ENCODE measurements around the gene P4HTM.

DNA sequence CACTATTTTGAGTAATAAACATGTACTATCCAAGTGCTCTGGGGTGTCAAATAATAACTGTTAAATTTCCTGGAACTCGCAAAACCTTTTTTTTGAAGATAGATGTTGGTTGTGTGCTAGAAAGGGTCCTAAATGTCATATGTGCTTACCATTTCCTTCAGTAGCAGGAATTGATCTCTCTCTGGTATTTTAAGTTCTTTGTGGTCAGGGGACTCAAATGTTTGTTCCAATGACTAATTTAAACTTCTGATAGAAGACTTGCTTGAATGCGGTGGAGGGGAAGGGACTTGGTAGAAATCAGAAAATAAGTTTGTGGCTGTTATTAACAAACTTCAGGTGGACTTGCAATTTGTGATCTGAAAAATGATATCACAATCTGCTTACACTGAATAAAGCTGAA lies 44.6 kb upstream of the P4HTM start:
- no peak for TF ChIP-seq EGR1 (IDR thresholded peaks at IDR 0.05; ENCODE audit: borderline replicate concordance, low read depth, low read length)
- TF ChIP-seq, protein P1, sequence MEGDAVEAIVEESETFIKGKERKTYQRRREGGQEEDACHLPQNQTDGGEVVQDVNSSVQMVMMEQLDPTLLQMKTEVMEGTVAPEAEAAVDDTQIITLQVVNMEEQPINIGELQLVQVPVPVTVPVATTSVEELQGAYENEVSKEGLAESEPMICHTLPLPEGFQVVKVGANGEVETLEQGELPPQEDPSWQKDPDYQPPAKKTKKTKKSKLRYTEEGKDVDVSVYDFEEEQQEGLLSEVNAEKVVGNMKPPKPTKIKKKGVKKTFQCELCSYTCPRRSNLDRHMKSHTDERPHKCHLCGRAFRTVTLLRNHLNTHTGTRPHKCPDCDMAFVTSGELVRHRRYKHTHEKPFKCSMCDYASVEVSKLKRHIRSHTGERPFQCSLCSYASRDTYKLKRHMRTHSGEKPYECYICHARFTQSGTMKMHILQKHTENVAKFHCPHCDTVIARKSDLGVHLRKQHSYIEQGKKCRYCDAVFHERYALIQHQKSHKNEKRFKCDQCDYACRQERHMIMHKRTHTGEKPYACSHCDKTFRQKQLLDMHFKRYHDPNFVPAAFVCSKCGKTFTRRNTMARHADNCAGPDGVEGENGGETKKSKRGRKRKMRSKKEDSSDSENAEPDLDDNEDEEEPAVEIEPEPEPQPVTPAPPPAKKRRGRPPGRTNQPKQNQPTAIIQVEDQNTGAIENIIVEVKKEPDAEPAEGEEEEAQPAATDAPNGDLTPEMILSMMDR (IDR thresholded peaks at IDR 0.05; ENCODE audit: control extremely low read depth in 1 of 3, insufficient read depth in 1 of 3, low read depth in 1 of 3, low read length in 3 of 3): no peak
- no peak for TF ChIP-seq ATF3 (IDR thresholded peaks at IDR 0.05; ENCODE audit: insufficient read depth, low read depth, low read length)
- no peak for TF ChIP-seq EZH2 (IDR thresholded peaks at IDR 0.05; ENCODE audit: low read depth, low read length, severe bottlenecking)
- no peak for TF ChIP-seq TAF1 (IDR thresholded peaks at IDR 0.05; ENCODE audit: low read depth, low read length)
- TF ChIP-seq MAX (IDR thresholded peaks at IDR 0.05): no peak
- no peak for TF ChIP-seq RNF2 (IDR thresholded peaks at IDR 0.05; ENCODE audit: borderline replicate concordance, low read depth, low read length, missing control alignments, poor library complexity, severe bottlenecking)
- no peak for TF ChIP-seq MAFK (IDR thresholded peaks at IDR 0.05; ENCODE audit: low read depth, low read length)
- no peak for TF ChIP-seq POLR2A (IDR thresholded peaks at IDR 0.05; ENCODE audit: control extremely low read depth in 1 of 2, low read depth in 2 of 2, low read length in 2 of 2)

Data from H1 (cell line).